HEK293T (cell line): ENCODE data around the gene SYTL1.

Source experiments
- CTCF ChIA-PET: fragments of 350-600 bp; formaldehyde crosslinking; extraction: SDS; loops from one replicate; lab custom pipeline; 2021; ENCODE audit warnings: antibody characterized with exemption, inconsistent platforms; lab: Yijun Ruan, JAX
- POLR2A ChIA-PET: fragments of 350-600 bp; formaldehyde crosslinking; extraction: SDS; loops from one replicate; lab custom pipeline; 2020; ENCODE audit warnings: antibody characterized with exemption, inconsistent platforms; lab: Yijun Ruan, JAX
- DNase-seq: peaks from one replicate; pipeline ENCODE4 v3.0.0; 2012; ENCODE audit warnings: mixed read lengths; ENCODE audit errors: extremely low spot score
- ARNT ChIP-seq: fragments of 450-650 bp; IDR thresholded peaks from 2 replicates; pipeline ENCODE4 v1.6.1; 2017; ENCODE audit warnings: mild to moderate bottlenecking
- BHLHE40 ChIP-seq: fragments of 450-650 bp; IDR thresholded peaks from 2 replicates; pipeline ENCODE4 v1.6.1; 2016; ENCODE audit warnings: mild to moderate bottlenecking, moderate library complexity, borderline replicate concordance
- CTBP1 ChIP-seq: fragments of 450-650 bp; IDR thresholded peaks from 2 replicates; pipeline ENCODE4 v1.6.1; 2016; ENCODE audit warnings: borderline replicate concordance
- ELF4 ChIP-seq: fragments of 450-650 bp; IDR thresholded peaks from 2 replicates; pipeline ENCODE4 v1.6.1; 2017; ENCODE audit warnings: antibody characterized with exemption
- FOXA1 ChIP-seq: fragments of 450-650 bp; IDR thresholded peaks from 2 replicates; pipeline ENCODE4 v1.6.1; 2016; ENCODE audit warnings: mild to moderate bottlenecking
- FOXK2 ChIP-seq: fragments of 450-650 bp; IDR thresholded peaks from 2 replicates; pipeline ENCODE4 v1.6.1; 2016; ENCODE audit warnings: mild to moderate bottlenecking
- FOXM1 ChIP-seq: fragments of 450-650 bp; IDR thresholded peaks from 2 replicates; pipeline ENCODE4 v1.6.1; 2017; ENCODE audit warnings: mild to moderate bottlenecking, borderline replicate concordance
- HDGF ChIP-seq: fragments of 450-650 bp; IDR thresholded peaks from 2 replicates; pipeline ENCODE4 v1.6.1; 2017; ENCODE audit warnings: antibody characterized with exemption, borderline replicate concordance
- L3MBTL2 ChIP-seq: fragments of 450-650 bp; conservative IDR thresholded peaks from 2 replicates; pipeline ENCODE4 v1.6.1; 2016; ENCODE audit warnings: mild to moderate bottlenecking
- LEF1 ChIP-seq: fragments of 450-650 bp; IDR thresholded peaks from 2 replicates; pipeline ENCODE4 v1.6.1; 2017; ENCODE audit warnings: mild to moderate bottlenecking, borderline replicate concordance
- NFRKB ChIP-seq: fragments of 450-650 bp; IDR thresholded peaks from 2 replicates; pipeline ENCODE4 v1.6.1; 2016; ENCODE audit warnings: mild to moderate bottlenecking, moderate library complexity
- PKNOX1 ChIP-seq: fragments of 450-650 bp; IDR thresholded peaks from 2 replicates; pipeline ENCODE4 v1.6.1; 2016
- SP1 ChIP-seq: fragments of 450-650 bp; IDR thresholded peaks from 2 replicates; pipeline ENCODE4 v1.6.1; 2017
- SUZ12 ChIP-seq: fragments of 450-650 bp; IDR thresholded peaks from 2 replicates; pipeline ENCODE4 v1.6.1; 2016; ENCODE audit warnings: mild to moderate bottlenecking
- TARDBP ChIP-seq: fragments of 450-650 bp; IDR thresholded peaks from 2 replicates; pipeline ENCODE4 v1.6.1; 2016
- ZNF384 ChIP-seq: fragments of 450-650 bp; IDR thresholded peaks from 2 replicates; pipeline ENCODE4 v1.6.1; 2016

The SYTL1 gene

GRCh38 chr1:27302612-27303011 lies 39.2 kb upstream of the SYTL1 start:
- TF ChIP-seq ZNF384: no peak
- TF ChIP-seq L3MBTL2: no peak
- no peak for TF ChIP-seq FOXM1
- TF ChIP-seq NFRKB: no peak
- TF ChIP-seq SUZ12: no peak
- TF ChIP-seq LEF1: no peak
- CTCF ChIA-PET: interaction anchor here (1.0 to 2.5 kb wide), 4 partner anchors 85 to 93 kb away, joined by 3 to 10 read pairs (median 7); no protein-coding TSS in a partner anchor
- DNase-seq: no peak
- POLR2A ChIA-PET: no interaction called here

GRCh38 chr1:27303509-27303908 lies 38.3 kb upstream of the SYTL1 start:
- ChIA-PET CTCF (no interaction called here), POLR2A (no interaction called here)
- no peak for DNase-seq
- TF ChIP-seq NFRKB: no peak
- no peak for TF ChIP-seq FOXM1
- no peak for TF ChIP-seq BHLHE40

GRCh38 chr1:27306071-27306470 lies 35.8 kb upstream of the SYTL1 start:
- CTCF ChIA-PET: interaction anchor here (1.1 to 1.3 kb wide), 2 partner anchors 26 to 89 kb away, joined by 3 read pairs; no protein-coding TSS in a partner anchor
- TF ChIP-seq TARDBP (no peak), L3MBTL2 (no peak), ARNT (no peak), CTBP1 (no peak), ELF4 (no peak), SP1 (no peak), LEF1 (no peak), FOXK2 (no peak), HDGF (no peak), FOXM1 (no peak), BHLHE40 (no peak), PKNOX1 (no peak), ZNF384 (no peak), SUZ12 (no peak), FOXA1 (no peak), NFRKB (no peak)
- POLR2A ChIA-PET: no interaction called here
- no peak for DNase-seq

GRCh38 chr1:27306892-27307761 lies 34.7 kb upstream of the SYTL1 start:
- POLR2A ChIA-PET: no interaction called here
- TF ChIP-seq FOXM1 (no peak), L3MBTL2 (no peak), FOXA1 (no peak), SP1 (no peak), FOXK2 (no peak), CTBP1 (no peak), BHLHE40 (no peak), PKNOX1 (no peak), LEF1 (no peak), ZNF384 (no peak), TARDBP (no peak), ARNT (no peak), SUZ12 (no peak), NFRKB (no peak), HDGF (no peak), ELF4 (no peak)
- CTCF ChIA-PET: interaction anchor here (1.1 to 1.6 kb wide), 4 partner anchors 10 to 88 kb away, joined by 3 to 8 read pairs (median 3); no protein-coding TSS in a partner anchor
- DNase-seq: no peak

- no peak for DNase-seq
- TF ChIP-seq FOXM1 (no peak), FOXK2 (no peak), SP1 (no peak), FOXA1 (no peak), NFRKB (no peak), ELF4 (no peak), L3MBTL2 (no peak), SUZ12 (no peak), PKNOX1 (no peak), LEF1 (no peak), HDGF (no peak)
- ChIA-PET POLR2A (no interaction called here), CTCF (interaction anchor here (1.1 to 1.6 kb wide), 3 partner anchors 9 to 208 kb away, joined by 3 to 8 read pairs (median 4); no protein-coding TSS in a partner anchor)
Measured at GRCh38 chr1:27307874-27308598, 33.8 kb upstream of the SYTL1 start.

GRCh38 chr1:27314169-27314568 lies 27.7 kb upstream of the SYTL1 start:
- ChIA-PET POLR2A (no interaction called here), CTCF (interaction anchor here (0.6 to 0.8 kb wide), 5 partner anchors 14 to 268 kb away, joined by 3 to 4 read pairs (median 3); partner anchors contain the start of gene MAP3K6)
- TF ChIP-seq L3MBTL2: no peak
- no peak for TF ChIP-seq FOXK2
- TF ChIP-seq NFRKB: no peak
- TF ChIP-seq CTBP1: no peak
- TF ChIP-seq SUZ12: no peak
- no peak for TF ChIP-seq ZNF384
- TF ChIP-seq FOXM1: no peak
- no peak for TF ChIP-seq FOXA1
- TF ChIP-seq HDGF: no peak
- no peak for TF ChIP-seq PKNOX1
- TF ChIP-seq LEF1: no peak
- TF ChIP-seq BHLHE40: no peak
- TF ChIP-seq ARNT: no peak
- no peak for TF ChIP-seq ELF4
- no peak for TF ChIP-seq SP1
- TF ChIP-seq TARDBP: no peak
- DNase-seq: no peak
